Tibial nerve (tissue), 4 donors: ENCODE measurements around the gene SLC7A1. TPM values are rescaled to one million over a fixed set of nuclear protein-coding genes. Genes with fewer than 3 reads are reported as not detected.
A peak's percentile ranks its signal among the peaks of the same experiment; 100 is the strongest.

Source experiments
- DNase-seq, 2 donors: peaks; one replicate each; pipeline ENCODE4 v3.0.0-alpha.2; 2019; ENCODE audit warnings: low spot score in 2 of 2
- H3K27ac ChIP-seq, 4 donors: fragments of 200-600 bp; sonication (generic) in 3 of 4; one replicate each; pipeline ENCODE4 v1.5.1; 2017 to 2019; ENCODE audit warnings: mild to moderate bottlenecking in 1 of 4
- H3K27me3 ChIP-seq, 2 donors: fragments of 200-600 bp; sonication (generic) in 1 of 2; one replicate each; pipeline versions ENCODE4 v1.5.1 to v1.6.0; 2017 to 2019
- H3K36me3 ChIP-seq, 3 donors: fragments of 200-600 bp; sonication (generic); one replicate each; pipeline ENCODE4 v1.5.1; 2018 to 2019
- H3K4me1 ChIP-seq, 4 donors: fragments of 200-600 bp; sonication (generic) in 3 of 4; one replicate each; pipeline ENCODE4 v1.5.1; 2017 to 2019
- H3K4me3 ChIP-seq, 4 donors: fragments of 200-600 bp; sonication (generic) in 3 of 4; one replicate each; pipeline ENCODE4 v1.5.1; 2017 to 2019; ENCODE audit warnings: mild to moderate bottlenecking in 1 of 4, moderate library complexity in 1 of 4
- H3K9me3 ChIP-seq, 4 donors: fragments of 200-600 bp; sonication (generic) in 3 of 4; one replicate each; pipeline ENCODE4 v1.5.1; 2017 to 2019
- CTCF ChIP-seq, 5 experiments: fragments of 200-600 bp in 3 of 5; fragments of 450-650 bp in 2 of 5; sonication (generic) in 3 of 5; IDR thresholded peaks; one replicate each; pipeline ENCODE4 v1.5.1; 2016 to 2019; ENCODE audit warnings: antibody characterized with exemption in 5 of 5, mild to moderate bottlenecking in 3 of 5, moderate library complexity in 2 of 5
- EP300 ChIP-seq, 2 donors: sonication (generic); formaldehyde crosslinking; IDR thresholded peaks; one replicate each; pipeline ENCODE4 v1.6.1; 2017; ENCODE audit warnings: antibody characterized with exemption in 2 of 2, mild to moderate bottlenecking in 1 of 2
- POLR2A ChIP-seq, 2 donors: fragments of 450-650 bp; IDR thresholded peaks; one replicate each; pipeline ENCODE4 v1.6.1; 2017; ENCODE audit warnings: antibody characterized with exemption in 2 of 2, mild to moderate bottlenecking in 2 of 2, moderate library complexity in 2 of 2
- WGBS, 2 donors: methylation state at CpG; one replicate each; pipeline ENCODE4 v1.1.5; 2018; 5-methylcytosine and 5-hydroxymethylcytosine counted together
- total RNA-seq, 4 donors: library from RNA; depleted of rRNA; stranded (reverse); fragments of >200 nt; gene quantifications; one replicate each; pipeline ENCODE4 v1.1.0, GENCODE V29; 2016

The SLC7A1 gene
- total RNA-seq, 4 donors from 2014 or later: 9.2 to 46.5 (median 24.7) TPM

- Histone ChIP-seq H3K27me3 (no peaks in the 10 kb centered on the region), H3K4me3 (no peak overlapping the region), H3K4me1 (peaks cover 0 to 25% (median 5%) of the 10 kb centered on the region in 4 donors), H3K9me3 (no peaks in the 10 kb centered on the region), H3K27ac (no peak overlapping the region), H3K36me3 (peaks cover 0 to 68% (median 0%) of the 10 kb centered on the region in 3 donors)
- TF ChIP-seq EP300 (IDR thresholded peaks at IDR 0.05) (no peak), CTCF (IDR thresholded peaks at IDR 0.05) (no peak), POLR2A (IDR thresholded peaks at IDR 0.05) (no peak)
- no peak for DNase-seq
- WGBS, 2 donors: 88 to 89% methylated on average over 9 of the region's 9 CpGs
These were observed 70.8 kb downstream of the SLC7A1 start for GRCh38 chr13:29524641-29525040.

DNA sequence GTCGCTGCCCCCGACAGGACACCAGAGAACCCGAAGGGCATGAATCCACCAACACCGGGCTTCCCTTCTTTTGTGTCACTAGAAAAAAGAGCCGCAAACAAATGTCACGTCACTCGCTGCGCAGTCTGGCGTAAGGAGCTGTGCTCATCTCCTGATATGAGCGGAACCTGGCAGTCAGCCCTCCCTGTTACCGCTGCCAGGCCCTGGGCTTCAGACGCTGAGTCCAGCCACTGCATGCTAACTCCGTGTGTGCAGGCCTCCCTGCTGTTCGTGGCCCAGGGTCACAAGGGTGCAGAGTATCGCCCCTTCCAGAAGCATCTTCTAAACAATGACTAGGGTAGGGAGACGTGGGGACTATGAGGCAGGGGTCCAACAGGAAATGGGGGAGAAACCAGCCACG lies 71.3 kb downstream of the SLC7A1 start:
- Histone ChIP-seq H3K27me3 (no peaks in the 10 kb centered on the region), H3K4me1 (peaks cover 0 to 25% (median 5%) of the 10 kb centered on the region in 4 donors), H3K27ac (peak overlapping the region in 3 of 4 donors; percentile 34 to 82 (median 81)), H3K36me3 (peaks cover 0 to 68% (median 0%) of the 10 kb centered on the region in 3 donors), H3K9me3 (no peaks in the 10 kb centered on the region), H3K4me3 (no peak overlapping the region)
- DNase-seq: peak in 1 of 2 donors; percentile 34
- TF ChIP-seq POLR2A (IDR thresholded peaks at IDR 0.05) (no peak), EP300 (IDR thresholded peaks at IDR 0.05) (no peak), CTCF (IDR thresholded peaks at IDR 0.05) (no peak)
- WGBS, 2 donors: 66 to 88% methylated on average over 17 of the region's 17 CpGs

DNA sequence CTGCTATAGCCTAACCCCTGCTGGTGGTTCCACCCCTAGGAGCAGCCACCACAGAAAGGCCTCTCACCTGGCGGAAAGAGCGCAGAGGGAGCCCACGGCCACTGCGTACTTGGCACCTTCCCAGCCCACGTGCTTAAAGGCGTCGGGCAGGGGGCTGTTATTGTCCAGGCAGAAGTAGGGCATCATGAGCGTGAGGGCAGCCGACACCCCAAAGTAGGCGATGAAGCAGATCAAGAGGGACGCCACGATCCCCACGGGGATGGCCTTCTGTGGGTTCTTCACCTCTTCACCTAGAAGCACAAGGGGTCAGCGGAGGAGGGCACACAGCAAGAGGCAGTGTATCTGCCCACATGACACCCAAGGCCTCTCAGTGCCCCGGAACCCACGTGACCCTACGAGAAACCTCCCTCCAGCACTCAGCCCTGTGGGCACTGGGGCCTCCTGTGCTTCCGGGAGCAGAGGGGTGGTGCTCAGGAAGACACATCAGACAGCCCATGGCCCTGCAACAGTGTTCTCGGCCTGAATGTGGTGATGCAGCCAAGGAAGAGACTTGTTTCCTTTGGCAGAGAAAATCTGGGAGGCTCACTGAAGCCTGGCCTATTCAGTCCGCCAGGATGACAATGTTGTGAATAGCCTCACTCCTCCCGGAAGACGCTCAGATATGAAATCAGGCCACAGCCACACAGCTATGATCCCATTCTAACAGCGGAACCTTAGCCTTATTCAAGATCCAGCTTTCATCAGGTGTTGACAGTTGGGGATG lies 72.1 kb downstream of the SLC7A1 start:
- no peaks in the 10 kb centered on the region for H3K27me3 ChIP-seq
- H3K36me3 ChIP-seq: peaks cover 0 to 68% (median 0%) of the 10 kb centered on the region in 3 donors
- WGBS, 2 donors: 86 to 89% methylated on average over 21 to 23 of the region's 23 CpGs
- TF ChIP-seq EP300 (IDR thresholded peaks at IDR 0.05) (peak in 1 of 2 donors; percentile 60), POLR2A (IDR thresholded peaks at IDR 0.05) (no peak), CTCF (IDR thresholded peaks at IDR 0.05) (peak in 1 of 5 experiments; percentile 12)
- peak; percentile 47 to 63 for DNase-seq
- H3K9me3 ChIP-seq: no peaks in the 10 kb centered on the region
- peaks cover 0 to 25% (median 5%) of the 10 kb centered on the region in 4 donors for H3K4me1 ChIP-seq
- no peak overlapping the region for H3K4me3 ChIP-seq
- peak overlapping the region; percentile 3 to 82 (median 58) for H3K27ac ChIP-seq

GRCh38 chr13:29522044-29522685 lies 73.3 kb downstream of the SLC7A1 start:
- TF ChIP-seq CTCF (IDR thresholded peaks at IDR 0.05) (no peak), EP300 (IDR thresholded peaks at IDR 0.05) (peak; percentile 25 to 87)
- H3K4me3 ChIP-seq: no peak overlapping the region
- H3K27ac ChIP-seq: peak overlapping the region in 2 of 4 donors; percentile 81 to 82
- 60 to 65% methylated on average over 16 of the region's 16 CpGs for WGBS, 2 donors
- H3K9me3 ChIP-seq: no peaks in the 10 kb centered on the region
- H3K36me3 ChIP-seq: peaks cover 0 to 68% (median 0%) of the 10 kb centered on the region in 3 donors
- DNase-seq: peak in 1 of 2 donors; percentile 79
- H3K4me1 ChIP-seq: peaks cover 0 to 25% (median 5%) of the 10 kb centered on the region in 4 donors
- no peaks in the 10 kb centered on the region for H3K27me3 ChIP-seq

DNA sequence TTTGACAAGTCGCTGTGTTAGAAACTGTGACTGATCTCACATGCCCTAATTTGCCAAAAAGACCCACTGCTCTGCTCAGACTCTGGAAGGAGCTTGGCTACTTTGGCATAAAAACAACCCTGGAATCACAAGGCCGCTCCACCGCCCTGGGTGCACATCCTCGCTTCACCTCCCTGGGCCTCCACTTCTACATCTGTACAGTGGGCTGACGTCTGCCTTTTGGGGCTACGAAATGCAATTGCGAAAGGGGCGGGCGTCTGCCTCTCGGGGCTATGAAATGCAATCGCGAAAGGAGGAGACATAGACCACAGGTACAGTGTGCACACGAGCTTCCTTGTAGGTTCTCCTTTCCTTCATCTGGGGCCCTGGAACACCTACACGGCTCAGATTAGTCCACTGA lies 74.2 kb downstream of the SLC7A1 start:
- TF ChIP-seq EP300 (IDR thresholded peaks at IDR 0.05): no peak
- no peak for TF ChIP-seq CTCF (IDR thresholded peaks at IDR 0.05)
- no peak for TF ChIP-seq POLR2A (IDR thresholded peaks at IDR 0.05)
- WGBS, 2 donors: 91 to 93% methylated on average over 14 of the region's 14 CpGs
- DNase-seq: no peak
- Histone ChIP-seq H3K4me1 (peaks cover 0 to 25% (median 5%) of the 10 kb centered on the region in 4 donors), H3K9me3 (no peaks in the 10 kb centered on the region), H3K27ac (peak overlapping the region in 2 of 4 donors; percentile 74 to 81), H3K36me3 (peaks cover 0 to 72% (median 0%) of the 10 kb centered on the region in 3 donors), H3K27me3 (no peaks in the 10 kb centered on the region), H3K4me3 (no peak overlapping the region)
